Epithelial cell of esophagus (primary cell): ENCODE measurements around the gene NDE1.

Source experiments
- DNase-seq: peaks from one replicate; pipeline ENCODE4 v3.0.0; 2010; ENCODE audit warnings: low read depth
- H3K4me3 ChIP-seq: 2 replicates; pipeline ENCODE4 v1.5.1; 2011; ENCODE audit warnings: mild to moderate bottlenecking, low read length, control low read depth
- TF ChIP-seq, protein P1 (sequence below): IDR thresholded peaks from 2 replicates; pipeline ENCODE4 v1.5.1; 2011; ENCODE audit warnings: low read depth, mild to moderate bottlenecking, low read length, control low read depth, inconsistent platforms; ENCODE audit not compliant: insufficient read depth; ENCODE audit errors: missing control alignments

Gene NDE1

DNA sequence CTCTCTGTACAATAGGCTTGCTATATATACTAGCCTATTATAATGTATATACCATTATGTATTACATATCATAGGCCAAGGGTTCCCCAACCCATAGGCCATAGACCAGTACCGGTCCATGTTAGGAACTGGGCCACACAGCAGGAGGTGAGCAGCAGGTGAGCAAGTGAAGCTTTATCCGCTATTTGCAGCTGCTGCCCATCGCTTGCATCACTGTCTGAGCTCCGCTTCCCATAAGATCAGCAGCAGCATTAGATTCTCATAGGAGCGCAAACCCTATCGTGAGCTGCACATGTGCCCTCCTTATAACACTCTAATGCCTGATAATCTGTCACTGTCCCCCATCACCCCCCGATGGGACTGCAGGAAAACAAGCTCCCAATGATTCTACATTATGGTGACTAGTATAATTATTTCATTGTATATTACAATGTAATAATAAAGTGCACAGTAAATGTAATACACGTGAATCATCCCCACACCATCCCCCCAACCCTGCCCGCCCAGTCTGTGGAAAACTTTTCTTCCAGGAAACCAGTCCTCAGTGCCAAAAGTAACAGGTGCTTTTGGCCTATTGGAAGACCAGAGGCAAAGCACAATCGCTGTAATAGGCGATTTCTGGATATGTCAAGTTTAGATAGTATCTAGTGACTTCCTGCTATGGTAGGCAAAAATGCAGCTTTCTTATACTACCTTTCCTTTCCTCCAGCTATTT is 122.7 kb downstream of the NDE1 start:
- TF ChIP-seq, protein P1, sequence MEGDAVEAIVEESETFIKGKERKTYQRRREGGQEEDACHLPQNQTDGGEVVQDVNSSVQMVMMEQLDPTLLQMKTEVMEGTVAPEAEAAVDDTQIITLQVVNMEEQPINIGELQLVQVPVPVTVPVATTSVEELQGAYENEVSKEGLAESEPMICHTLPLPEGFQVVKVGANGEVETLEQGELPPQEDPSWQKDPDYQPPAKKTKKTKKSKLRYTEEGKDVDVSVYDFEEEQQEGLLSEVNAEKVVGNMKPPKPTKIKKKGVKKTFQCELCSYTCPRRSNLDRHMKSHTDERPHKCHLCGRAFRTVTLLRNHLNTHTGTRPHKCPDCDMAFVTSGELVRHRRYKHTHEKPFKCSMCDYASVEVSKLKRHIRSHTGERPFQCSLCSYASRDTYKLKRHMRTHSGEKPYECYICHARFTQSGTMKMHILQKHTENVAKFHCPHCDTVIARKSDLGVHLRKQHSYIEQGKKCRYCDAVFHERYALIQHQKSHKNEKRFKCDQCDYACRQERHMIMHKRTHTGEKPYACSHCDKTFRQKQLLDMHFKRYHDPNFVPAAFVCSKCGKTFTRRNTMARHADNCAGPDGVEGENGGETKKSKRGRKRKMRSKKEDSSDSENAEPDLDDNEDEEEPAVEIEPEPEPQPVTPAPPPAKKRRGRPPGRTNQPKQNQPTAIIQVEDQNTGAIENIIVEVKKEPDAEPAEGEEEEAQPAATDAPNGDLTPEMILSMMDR = no peak
- no peak for DNase-seq
- H3K4me3 ChIP-seq = no peak overlapping the region

DNA sequence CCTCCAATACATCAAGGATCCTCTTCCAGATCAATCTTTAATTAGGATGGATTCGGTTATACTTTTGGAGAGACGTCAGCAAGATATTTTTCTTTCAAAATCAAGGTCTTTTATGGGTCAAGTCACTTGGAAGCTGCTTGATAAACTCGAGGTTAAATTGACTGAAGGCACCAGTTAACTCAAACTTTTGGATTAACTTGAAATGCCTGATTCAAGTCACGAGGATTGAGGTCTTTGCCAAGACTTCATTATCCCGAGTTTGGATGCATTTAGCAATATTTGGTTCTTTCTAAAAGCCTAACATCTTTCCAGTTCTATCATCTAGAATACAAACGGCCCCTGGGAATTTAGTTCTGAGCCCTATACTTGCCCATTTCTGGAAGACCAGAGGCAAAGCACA is 123.9 kb downstream of the NDE1 start:
- TF ChIP-seq, protein P1 = no peak
- H3K4me3 ChIP-seq = no peak overlapping the region
- no peak for DNase-seq

DNA sequence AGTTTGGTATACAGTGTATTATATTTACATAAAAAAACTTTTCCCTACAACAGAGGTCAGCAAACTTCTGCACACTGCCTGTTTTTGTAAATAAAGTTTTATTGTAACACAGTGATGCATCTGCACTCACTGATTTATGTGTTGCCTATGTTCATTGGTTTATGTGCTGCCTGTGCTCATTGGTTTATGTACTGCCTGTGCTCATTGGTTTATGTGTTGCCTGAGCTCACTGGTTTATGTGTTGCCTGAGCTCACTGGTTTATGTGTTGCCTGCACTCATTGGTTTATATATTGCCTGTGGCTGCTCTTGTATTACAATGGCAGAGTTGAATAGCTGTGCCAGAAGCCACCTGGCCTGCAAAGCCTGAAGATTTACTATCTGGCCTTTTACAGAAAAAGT is 125.2 kb downstream of the NDE1 start:
- TF ChIP-seq, protein P1 = no peak
- no peak overlapping the region for H3K4me3 ChIP-seq
- peak; percentile 8 for DNase-seq

DNA sequence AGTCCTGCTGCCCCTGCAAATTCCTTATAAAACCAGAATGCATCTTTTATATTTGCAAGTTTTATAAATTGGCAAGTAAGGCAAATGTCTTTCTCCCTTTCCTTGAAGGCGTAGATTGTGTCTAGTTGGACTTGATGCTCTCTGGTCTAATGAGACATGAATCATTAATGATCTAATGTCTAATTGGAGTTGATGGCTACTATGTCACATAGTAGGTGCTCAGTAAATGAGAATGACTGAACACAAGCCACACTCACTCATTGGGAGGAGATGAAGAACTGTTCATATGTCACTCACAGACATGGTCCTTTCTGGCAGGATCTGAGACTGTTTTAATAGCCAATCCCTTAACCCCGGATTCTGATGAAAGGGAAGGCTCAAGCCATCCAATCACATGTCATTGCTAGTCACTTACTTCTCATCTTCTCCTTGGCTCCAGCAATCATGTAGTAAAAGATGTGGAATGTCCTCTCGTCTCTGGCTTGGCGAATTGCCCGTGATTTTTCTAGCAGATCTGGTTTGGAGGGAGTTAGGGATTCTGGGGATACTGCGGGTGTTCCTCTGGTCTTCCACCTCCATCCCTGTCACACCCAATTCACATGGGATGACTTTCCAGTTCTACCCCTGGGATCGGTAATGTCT is 125.7 kb downstream of the NDE1 start:
- peak; percentile 8 for DNase-seq
- TF ChIP-seq, protein P1 = no peak

More for the DNA sequence above, 125.7 kb downstream of the NDE1 start:
- H3K4me3 ChIP-seq = no peak overlapping the region
